ENCODE data around the gene TMEM138.

TMEM138 gene

DNA sequence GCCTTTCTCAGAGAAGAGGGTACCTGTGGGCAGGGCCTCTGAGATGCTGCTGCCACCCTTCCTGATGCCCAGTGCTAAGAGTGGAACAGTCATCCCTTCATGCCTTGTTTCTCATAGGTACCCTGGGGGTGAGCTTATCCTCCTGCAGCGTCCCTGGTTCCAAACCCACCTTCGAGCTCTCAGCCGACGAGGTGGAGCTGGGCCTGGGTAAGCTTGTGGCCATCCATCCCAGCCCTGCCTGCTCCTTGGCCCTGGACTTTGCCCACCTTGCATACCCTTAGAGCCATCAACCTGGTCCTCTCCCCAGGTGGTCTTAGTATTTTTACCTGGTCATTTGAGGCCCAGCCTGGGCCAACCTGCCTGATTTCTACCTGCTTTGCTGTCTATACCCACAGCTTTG, 20.5 kb upstream of the TMEM138 start:
- no peak for DNase-seq (ENCODE audit: extremely low read depth in 1 of 2, low read depth in 1 of 2)

DNA sequence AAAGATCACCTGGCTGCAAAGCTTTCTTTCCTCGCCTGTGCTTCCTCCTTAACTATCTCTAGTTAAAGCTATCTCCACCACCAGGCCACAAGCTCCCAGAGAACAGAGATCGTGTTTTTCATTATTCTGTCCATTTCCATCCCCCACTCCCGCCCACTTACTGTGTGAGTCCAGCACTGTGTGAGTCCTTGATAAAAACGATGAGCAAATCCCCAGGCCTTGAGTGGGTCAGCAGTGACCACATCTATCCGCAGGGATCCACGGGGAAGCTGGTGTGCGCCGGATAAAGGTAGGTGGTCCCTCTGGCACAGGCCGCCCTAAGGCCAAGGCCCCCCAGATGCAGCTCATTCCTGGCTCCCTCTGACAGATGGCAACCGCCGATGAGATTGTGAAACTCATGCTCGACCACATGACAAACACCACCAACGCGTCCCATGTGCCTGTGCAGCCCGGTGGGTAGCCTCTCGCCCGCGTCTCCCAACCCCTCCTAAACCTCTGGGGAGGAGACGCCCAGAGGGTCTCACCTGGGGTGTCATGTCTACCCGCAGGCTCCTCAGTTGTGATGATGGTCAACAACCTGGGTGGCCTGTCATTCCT, 19.9 kb upstream of the TMEM138 start:
- no peak for DNase-seq (ENCODE audit: extremely low read depth in 1 of 2, low read depth in 1 of 2)

DNA sequence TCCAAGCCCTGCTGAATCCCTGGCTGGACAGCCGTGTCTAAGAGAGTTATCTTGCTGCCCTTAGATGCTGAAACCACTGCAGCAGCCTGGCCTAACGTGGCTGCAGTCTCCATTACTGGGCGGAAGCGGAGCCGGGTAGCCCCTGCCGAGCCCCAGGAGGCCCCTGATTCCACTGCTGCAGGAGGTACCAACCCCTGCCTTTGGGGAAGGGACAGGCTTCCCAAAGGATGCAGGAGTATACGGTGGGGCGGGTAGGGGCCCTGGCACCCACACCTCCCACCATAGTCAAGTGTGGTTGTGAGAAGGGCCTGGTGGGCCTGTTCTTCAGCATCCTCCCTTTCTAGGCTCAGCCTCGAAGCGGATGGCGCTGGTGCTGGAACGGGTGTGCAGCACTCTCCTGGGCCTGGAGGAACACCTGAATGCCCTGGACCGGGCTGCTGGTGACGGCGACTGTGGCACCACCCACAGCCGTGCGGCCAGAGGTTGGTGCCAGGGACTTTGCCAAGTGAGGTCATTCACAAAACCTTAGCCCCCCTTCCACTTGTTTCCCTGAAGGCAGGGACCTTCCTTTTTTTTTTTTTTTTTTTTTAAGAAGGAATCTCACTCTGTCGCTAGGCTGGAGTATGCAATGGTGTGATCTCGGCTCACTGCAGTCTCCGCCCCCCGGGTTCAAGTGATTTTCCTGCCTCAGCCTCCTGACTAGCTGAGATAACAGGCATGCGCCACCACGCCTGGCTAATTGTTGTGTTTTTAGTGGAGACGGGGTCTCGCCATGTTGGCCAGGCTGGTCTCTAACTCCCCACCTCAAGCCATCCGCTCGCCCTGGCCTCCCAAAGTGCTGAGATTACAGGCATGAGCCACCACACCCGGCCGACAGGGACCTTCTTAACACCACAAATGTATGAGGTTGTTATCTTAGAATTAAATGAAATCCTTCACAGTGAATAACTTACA, 18.1 kb upstream of the TMEM138 start:
- DNase-seq (ENCODE audit: extremely low read depth in 1 of 2, low read depth in 1 of 2): no peak

DNA sequence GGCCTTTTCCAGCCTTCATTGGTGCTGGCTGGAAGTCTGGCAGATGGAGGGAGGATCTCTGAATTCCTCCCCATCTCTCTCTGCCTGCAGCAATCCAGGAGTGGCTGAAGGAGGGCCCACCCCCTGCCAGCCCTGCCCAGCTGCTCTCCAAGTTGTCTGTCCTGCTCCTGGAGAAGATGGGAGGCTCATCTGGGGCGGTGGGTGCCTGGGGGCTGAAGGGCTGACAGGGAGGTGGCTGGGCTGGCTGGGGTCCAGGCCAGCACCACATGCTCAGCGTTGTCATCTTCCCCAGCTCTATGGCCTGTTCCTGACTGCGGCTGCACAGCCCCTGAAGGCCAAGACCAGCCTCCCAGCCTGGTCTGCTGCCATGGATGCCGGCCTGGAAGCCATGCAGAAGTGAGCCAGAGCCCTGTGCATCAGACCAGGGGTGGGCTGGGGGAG, 17.0 kb upstream of the TMEM138 start:
- DNase-seq (ENCODE audit: extremely low read depth in 1 of 2, low read depth in 1 of 2): no peak

DNA sequence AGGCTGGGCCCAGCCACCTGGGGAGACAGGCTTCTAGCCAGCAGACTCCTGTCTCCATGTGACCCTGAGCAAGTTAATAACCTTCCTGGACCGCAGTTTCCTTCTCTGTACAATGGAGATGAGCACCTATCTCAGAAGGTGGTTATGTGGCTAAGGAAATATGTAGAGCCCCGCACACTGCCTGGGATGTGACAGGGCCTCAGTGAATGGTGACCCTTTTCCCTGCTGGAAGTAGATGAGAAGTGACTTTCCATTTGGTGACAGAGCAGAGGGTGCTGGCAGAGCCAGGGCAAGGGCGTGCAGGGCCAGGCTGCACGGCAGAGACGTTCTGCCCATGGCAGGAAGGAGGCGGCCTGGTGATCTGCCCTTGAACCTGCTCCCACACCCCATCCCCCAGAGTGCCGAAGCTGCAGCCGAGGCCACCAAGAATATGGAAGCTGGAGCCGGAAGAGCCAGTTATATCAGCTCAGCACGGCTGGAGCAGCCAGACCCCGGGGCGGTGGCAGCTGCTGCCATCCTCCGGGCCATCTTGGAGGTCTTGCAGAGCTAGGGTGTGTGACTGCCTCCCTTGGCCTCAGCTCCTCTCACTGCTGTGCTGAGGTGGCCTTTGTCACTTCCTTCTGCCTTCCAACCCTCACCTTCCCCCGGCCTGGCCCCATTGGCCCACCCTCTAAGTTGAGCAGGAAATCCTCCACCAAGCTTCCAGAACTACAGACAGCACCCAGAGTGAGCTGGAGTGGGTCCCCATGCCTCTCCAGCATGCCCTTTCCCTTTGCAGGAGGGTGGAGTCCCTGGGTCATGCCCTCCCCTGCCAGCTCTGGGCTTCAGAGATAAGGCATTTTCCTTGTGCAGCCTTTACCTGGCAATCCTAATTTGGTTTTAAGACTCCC, 16.0 kb upstream of the TMEM138 start:
- DNase-seq (ENCODE audit: extremely low read depth in 1 of 2, low read depth in 1 of 2): no peak

DNA sequence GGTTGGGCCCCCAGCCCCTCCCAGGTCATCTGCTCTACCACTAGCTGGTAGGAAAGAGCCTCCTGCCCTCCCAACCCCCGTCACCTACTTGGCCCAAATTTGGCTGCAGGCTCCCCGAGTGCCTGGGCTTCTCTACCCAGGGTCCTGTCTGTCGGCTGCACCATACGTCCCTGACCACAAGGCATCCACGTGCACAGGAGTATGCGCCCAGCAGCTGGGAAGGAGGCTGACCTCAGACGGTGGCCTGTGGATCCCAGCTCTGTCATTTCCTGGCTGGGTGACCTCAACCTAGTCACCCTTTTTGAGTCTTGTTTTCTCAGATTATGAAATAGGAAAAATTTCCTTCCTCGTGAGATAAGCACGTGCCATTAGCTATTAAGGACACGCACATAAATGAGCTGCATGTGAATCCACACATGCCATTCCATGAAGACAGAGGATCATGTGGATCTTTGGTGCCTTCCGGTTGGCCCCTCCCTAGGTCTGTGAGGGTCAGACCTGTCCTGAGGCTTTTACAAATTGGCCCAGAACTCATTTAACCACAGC, 14.2 kb upstream of the TMEM138 start:
- DNase-seq (ENCODE audit: extremely low read depth in 1 of 2, low read depth in 1 of 2): no peak

DNA sequence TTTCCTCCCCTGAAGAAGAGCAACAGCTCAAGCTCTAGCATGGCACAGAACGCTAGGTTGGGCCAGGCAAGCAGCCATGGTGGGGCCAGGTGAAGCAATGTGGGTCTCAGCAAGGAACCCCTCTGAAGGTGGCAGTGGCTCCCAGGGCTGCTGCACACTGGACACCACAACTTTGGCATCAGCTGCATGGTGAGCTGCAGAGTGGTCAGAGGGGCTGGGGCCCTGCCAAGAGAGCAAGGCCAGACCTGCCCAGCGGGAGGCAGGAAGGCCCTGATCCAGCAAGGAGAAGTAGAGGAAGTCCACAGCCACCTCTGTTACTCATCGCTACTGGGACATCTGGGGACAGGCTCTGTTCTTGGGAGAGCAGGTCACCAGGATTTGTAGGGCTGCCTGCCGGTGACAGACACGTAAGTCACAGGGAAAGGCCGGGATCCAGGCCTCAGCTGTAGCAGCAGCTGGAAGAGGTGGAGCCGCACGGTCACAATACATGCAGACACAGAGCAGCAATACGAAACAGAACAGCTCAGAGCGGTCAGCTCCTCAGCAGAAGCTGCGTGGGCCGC, 12.9 kb upstream of the TMEM138 start:
- no peak for DNase-seq (ENCODE audit: extremely low read depth in 1 of 2, low read depth in 1 of 2)

DNA sequence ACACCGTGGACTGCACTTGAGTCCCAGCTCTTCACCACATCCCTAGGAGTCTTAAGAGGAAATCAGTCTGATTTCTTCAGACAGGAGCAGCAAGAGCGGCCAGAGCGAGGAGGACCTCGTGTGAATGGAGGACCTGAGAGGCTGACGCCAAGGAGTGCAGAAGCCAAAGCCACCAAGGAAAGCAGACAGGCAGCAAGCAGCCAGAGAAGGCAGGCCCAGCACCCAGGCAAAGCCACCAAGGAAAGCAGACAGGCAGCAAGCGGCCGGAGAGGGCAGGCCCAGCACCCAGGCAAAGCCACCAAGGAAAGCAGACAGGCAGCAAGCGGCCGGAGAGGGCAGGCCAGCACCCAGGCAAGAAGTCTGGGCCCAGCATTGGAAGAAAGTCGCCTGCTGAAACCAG, 12.3 kb upstream of the TMEM138 start:
- DNase-seq (ENCODE audit: extremely low read depth in 1 of 2, low read depth in 1 of 2): no peak

DNA sequence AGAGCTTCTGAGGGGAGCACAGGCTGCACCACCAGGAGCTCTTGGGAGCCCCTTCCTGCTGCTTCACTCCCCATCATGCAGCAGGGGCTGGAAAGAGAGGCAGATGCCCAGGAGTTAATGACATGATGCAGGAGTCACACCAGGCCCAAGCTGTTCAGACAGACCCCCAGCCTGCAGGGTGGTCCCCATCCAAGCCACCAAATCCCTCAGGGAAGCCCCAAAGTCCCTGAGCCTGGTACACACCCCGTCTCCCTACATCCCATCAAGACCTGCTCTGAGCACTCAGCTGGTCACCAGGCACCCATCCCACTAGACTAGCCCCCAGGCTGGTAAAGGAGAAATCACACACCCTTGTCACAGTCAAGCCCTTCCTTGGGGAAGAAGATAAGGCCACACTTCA, 11.8 kb upstream of the TMEM138 start:
- no peak for DNase-seq (ENCODE audit: extremely low read depth in 1 of 2, low read depth in 1 of 2)

DNA sequence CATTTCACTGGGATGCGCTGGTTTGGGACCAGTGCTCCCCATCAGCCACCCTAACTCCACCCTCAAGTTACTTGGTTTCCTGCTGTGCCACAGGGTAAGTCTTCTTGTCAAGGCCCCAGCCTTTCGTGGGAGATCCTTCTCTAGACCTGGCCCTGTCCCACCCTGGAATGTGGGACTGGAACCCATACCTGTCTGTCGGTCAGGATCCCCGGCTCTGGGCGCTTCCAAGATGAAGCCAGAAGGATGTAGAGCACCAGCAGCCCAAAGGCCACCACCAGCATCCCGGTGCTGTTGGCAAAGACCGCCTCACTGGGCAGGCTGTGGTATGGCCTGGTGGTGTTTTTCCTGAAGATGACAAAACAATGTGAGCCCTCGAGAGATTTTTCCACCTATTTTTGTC, 11.4 kb upstream of the TMEM138 start:
- DNase-seq (ENCODE audit: extremely low read depth in 1 of 2, low read depth in 1 of 2): no peak

DNA sequence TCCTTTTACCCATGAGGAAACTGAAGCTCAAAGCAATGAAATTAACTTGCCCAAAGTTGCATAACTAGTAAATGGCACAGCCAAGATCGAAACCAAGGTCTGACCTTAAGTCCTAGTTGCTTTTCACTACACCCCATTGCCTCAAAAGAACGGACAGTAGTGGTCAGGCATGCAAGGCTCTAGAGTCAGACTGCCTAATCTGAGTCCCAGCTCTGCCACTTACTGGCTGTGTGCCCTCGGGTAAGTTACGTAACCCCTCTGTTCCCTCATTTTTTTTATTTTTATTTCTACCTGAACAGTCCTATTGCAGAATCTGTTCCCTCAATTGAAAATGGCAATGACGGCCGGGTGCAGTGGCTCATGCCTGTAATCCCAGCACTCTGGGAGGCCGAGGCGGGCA, 10.1 kb upstream of the TMEM138 start:
- no peak for DNase-seq (ENCODE audit: extremely low read depth in 1 of 2, low read depth in 1 of 2)

DNA sequence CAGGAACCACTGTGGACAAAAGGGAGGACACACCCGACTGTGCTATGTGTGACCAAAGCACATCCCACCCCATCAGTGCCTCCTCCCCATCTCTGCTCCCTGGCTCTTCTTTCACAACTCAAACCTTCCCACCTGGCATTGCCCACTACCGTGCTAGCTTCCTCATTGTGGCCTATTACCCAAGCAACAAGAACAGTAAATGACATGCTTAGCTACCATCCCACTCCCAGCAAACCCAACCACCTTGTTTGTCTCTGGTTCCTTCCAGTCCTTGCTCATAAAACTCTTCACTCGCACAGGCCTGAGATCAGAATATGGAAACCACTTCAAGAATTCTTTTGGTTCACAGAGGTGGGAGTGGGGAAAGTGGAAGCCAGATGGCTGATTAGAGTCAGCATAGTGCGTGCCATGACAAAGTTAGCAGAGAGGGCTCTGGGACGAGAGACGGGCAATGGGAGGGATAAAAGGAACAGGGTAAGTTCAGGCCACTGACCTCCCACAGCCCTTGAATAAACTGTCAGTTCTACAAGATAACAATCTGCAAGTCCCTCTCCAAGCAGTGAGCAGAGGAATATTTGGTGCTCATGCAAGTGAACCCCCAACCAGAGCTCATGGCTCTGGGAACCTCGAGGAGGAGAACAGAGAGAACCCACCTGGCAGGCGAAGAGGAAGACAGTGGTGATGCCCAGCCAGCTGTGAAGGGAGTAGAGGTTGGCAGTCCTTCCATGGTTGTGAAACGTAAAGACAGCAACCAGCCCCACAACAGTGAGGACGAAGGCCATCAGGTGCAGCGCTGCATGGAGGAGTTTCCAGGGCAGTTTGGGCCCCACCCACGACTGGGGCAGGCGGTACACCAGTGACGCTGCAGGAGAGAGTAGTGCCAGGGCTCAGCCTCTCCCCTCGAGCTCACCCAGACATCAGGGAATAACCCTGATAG, 8.8 kb upstream of the TMEM138 start:
- no peak for DNase-seq (ENCODE audit: extremely low read depth in 1 of 2, low read depth in 1 of 2)

DNA sequence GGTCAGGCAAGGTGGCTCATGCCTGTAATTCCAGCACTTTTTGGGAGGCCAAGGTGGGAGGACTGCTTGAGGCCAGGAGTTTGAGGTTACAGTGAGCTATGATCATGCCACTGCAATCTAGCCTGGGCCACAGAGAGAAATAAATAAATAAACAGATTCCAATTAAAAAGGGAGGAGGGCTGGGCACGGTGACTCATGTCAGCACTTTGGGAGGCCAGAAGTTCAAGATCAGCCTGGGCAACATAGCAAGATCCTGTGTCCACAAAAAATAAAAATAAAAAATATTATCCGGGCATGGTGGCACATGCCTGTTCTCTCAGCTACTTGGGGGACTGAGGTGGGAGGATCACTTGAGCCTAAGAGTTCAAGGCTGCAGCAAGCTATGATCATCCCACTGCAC, 8.0 kb upstream of the TMEM138 start:
- DNase-seq (ENCODE audit: extremely low read depth in 1 of 2, low read depth in 1 of 2): no peak

DNA sequence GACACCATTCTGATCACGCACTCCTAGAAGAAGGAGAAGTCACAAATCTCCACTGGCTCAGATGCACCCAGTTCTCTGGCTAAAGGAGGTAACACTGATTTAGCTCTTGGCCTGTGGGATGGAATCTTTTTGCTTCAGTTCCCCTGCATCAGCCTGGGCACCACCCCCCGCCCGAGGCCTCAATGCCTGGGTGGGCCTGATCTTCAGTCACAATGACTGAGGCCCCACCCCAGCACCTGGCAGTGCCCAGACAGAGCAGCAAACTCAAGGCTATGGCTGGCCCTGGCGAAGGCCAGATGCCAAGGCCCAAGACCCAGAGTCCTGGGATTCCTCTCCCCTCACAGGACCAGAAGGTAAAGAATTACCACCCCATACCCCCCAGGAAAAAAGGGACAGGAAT, 5.5 kb upstream of the TMEM138 start:
- no peak for DNase-seq (ENCODE audit: extremely low read depth in 1 of 2, low read depth in 1 of 2)

DNA sequence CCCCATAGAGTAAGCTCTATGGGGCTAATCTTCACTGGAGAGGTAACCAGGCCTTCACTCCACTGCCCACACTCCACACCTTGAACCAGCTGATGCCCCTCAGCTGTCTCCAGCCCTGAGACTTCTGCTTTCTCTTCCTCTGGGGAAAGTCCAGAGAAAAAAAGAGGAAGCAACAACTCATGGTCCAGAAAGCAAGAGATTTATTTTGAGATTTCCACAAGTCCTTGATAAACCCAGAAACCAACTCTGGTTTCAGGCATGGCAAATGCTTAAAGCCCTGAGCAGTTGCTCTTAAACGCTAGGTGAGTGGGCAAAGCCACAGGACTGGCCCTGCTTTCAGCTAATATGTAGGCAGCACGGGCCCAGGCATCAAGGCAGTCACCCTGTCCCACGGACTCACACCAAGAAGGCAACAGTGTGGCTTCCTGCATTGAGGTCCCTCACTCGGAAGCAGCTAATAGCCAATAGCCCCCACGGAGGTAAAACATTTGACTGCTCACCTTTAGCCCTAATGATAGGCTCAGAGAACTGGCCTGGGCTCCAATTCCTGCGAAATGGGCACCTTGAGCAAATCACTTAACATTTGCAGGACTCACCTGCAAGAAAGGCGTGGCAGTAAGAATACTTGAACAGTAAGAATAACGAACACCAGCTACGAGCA, 4.8 kb upstream of the TMEM138 start:
- no peak for DNase-seq (ENCODE audit: extremely low read depth in 1 of 2, low read depth in 1 of 2)

DNA sequence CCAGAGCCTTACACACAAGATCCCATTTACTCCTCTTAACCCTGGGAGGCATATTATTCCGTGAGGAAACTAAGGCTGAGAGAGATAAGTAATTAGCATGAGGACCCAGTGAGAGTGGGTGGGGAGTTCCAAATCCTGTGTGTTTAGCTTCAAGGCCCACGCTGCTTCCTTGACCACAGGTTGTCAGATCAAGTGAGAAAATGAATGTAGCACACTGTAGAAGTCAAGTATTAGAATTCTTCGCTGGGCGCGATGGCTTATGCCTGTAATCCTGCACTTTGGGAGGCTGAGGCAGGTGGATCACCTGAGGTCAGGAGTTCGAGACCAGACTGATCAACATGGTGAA, 4.3 kb upstream of the TMEM138 start:
- DNase-seq (ENCODE audit: extremely low read depth in 1 of 2, low read depth in 1 of 2): no peak

DNA sequence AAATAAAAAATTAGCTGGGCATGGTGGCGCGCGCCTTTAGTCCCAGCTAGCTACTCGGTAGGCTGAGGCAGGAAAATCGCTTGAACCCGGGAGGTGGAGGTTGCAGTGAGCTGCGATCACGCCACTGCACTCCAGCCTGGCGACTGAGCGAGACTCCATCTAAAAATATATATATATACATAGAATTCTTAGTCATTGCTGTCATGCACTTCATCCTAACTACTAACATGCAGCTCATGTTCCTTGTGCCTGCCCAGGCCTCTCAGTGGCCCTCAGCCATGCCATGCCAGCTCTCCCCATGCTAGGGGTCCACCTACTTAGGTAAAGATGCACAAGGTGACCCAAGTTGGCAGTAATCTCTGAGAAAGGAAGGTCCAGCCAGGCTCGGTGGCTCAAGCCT, 3.6 kb upstream of the TMEM138 start:
- DNase-seq (ENCODE audit: extremely low read depth in 1 of 2, low read depth in 1 of 2): no peak

DNA sequence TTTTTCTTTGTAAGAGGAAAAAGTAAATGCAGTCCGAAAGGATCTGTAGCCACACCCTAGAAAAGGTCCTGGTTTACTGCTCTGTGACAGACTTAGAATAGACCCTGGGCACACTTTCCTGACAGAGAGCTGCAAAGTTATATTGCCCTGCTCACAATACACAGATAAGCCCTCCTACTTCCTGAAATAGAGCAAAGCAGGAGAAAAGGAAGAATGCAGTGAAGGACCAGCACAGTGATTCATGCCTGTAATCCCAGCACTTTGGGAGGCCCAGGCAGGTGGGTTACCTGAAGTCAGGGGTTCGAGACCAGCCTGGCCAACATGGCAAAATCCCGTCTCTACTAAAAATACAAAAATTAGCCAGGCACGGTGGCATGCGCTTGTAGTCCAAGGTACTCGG, 2.7 kb upstream of the TMEM138 start:
- DNase-seq (ENCODE audit: extremely low read depth in 1 of 2, low read depth in 1 of 2): no peak

DNA sequence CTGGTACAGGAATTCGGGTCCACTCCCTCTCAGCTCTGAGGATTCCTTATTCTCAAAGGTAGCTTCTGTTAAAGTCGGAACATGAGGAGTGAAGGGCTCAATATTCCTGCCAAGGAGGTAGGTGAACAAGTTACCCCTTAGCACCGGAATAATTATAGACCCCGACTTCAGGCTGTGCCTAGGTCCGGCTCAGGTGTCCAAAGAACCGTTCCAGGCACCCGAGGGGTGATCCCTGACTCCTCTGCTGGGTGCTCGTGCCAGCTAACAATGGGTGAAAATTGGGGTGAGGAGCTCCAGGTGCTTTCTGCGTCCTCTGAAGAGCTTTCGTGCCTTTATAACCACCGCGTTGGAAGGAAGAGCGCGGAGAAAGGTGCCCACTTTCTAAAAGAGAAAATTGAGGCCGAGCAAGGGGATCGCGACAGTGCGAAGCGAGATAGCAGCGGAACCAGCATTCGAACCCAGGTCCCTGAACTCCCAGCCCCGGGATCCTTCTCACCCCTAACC, 885 bp upstream of the TMEM138 start:
- no peak for DNase-seq (ENCODE audit: extremely low read depth in 1 of 2, low read depth in 1 of 2)
